ENCODE data around the gene PPP2R5C. TPM values are rescaled to one million over a fixed set of nuclear protein-coding genes. Genes with fewer than 3 reads are reported as not detected.

Gene PPP2R5C
- total and polyA plus RNA-seq, 2 of the 4 experiments (the other 2 are of a cell fraction): 65.9 to 78.7 TPM

- ATAC-seq (ENCODE audit: low read depth) (no peak), DNase-seq (no peak)
- H2AFZ ChIP-seq (replicated peaks; ENCODE audit: low read length, poor library complexity): no peak overlapping the region
- no peaks in the 10 kb centered on the region for H3K9me1 ChIP-seq (ENCODE audit: insufficient read depth, low read length)
- peaks cover 3% of the 10 kb centered on the region for H3K9me3 ChIP-seq (ENCODE audit: control insufficient read depth, insufficient read depth, low read length)
- no peak overlapping the region for H2BK120ac ChIP-seq (ENCODE audit: low read depth, low read length)
- H4K8ac ChIP-seq (ENCODE audit: low read depth in 2 of 2, low read length in 2 of 2): no peak overlapping the region
- BruUV-seq (replicated peaks): no TSS peak
- no peaks in the 10 kb centered on the region for H3K36me3 ChIP-seq (ENCODE audit: control insufficient read depth, insufficient read depth, low read length)
- no peak overlapping the region for H3K14ac ChIP-seq (replicated peaks; ENCODE audit: low read depth, low read length)
- H3K18ac ChIP-seq (ENCODE audit: low read depth, low read length): no peak overlapping the region
- intact Hi-C loops (cut with micrococcal nuclease) (no loop called here), dilution Hi-C loops (cut with HindIII; ENCODE audit: low sequenced_read_pairs, unreplicated experiment) (no loop called here), in situ Hi-C loops (cut with MboI; ENCODE audit: low sequenced_read_pairs) (no loop called here)
- WGBS, 2 experiments (ENCODE audit: extremely low coverage in 2 of 2, insufficient read length in 1 of 2): 90% methylated on average over 4 of the region's 5 CpGs; no CpG with 5 or more reads in 1 of the 2 experiments
- H3K27me3 ChIP-seq (ENCODE audit: control insufficient read depth, insufficient read depth, low read length): peaks cover 15% of the 10 kb centered on the region
- H3K56ac ChIP-seq (ENCODE audit: extremely low read depth, insufficient read depth, low read length): no peak overlapping the region
- H2BK5ac ChIP-seq (ENCODE audit: low read depth, low read length, poor library complexity, severe bottlenecking): no peak overlapping the region
- no peaks in the 10 kb centered on the region for H4K20me1 ChIP-seq (ENCODE audit: insufficient read depth, low read length)
- H3K4ac ChIP-seq (ENCODE audit: low read depth, low read length): no peak overlapping the region
- POLR2A ChIA-PET (ENCODE audit: unreplicated experiment): no interaction called here
- no peak overlapping the region for H2AK5ac ChIP-seq (ENCODE audit: low read depth, low read length)
- peaks cover 5% of the 10 kb centered on the region; the same call in 1 of the 2 replicates for H3K4me1 ChIP-seq (ENCODE audit: control insufficient read depth, insufficient read depth, low read length)
- no peak overlapping the region for H3K4me3 ChIP-seq (ENCODE audit: insufficient read depth, low read depth, low read length)
- no peak overlapping the region for H3K9ac ChIP-seq (ENCODE audit: low read depth, low read length)
- no peak overlapping the region for H2BK20ac ChIP-seq (ENCODE audit: low read depth, low read length)
- no peaks in the 10 kb centered on the region for H3K79me1 ChIP-seq (ENCODE audit: low read depth in 1 of 2, low read length in 2 of 2)
- no peak overlapping the region for H4K91ac ChIP-seq (ENCODE audit: insufficient read depth, low read depth, low read length)
- CTCF ChIA-PET: no interaction called here
- H3K4me2 ChIP-seq (ENCODE audit: low read depth, low read length): no peak overlapping the region
- no peak overlapping the region for H2AK9ac ChIP-seq (replicated peaks; ENCODE audit: low read depth, low read length, poor library complexity)
- TF ChIP-seq CEBPB (IDR thresholded peaks at IDR 0.05; ENCODE audit: low read depth, low read length) (no peak; the same call in 1 of the 2 replicates), RAD21 (IDR thresholded peaks at IDR 0.05; ENCODE audit: low read length) (no peak), MAFK (IDR thresholded peaks at IDR 0.05; ENCODE audit: low read depth, low read length) (no peak), POLR2A (IDR thresholded peaks at IDR 0.05; ENCODE audit: low read depth, low read length) (no peak), USF2 (IDR thresholded peaks at IDR 0.05; ENCODE audit: low read depth, low read length) (no peak), CTCF (conservative IDR thresholded peaks at IDR 0.05; ENCODE audit: low read depth, low read length) (no peak), MAZ (IDR thresholded peaks at IDR 0.05; ENCODE audit: borderline replicate concordance, low read depth, low read length) (no peak), ELK1 (IDR thresholded peaks at IDR 0.05; ENCODE audit: borderline replicate concordance, low read depth, low read length) (no peak), BHLHE40 (IDR thresholded peaks at IDR 0.05; ENCODE audit: low read depth, low read length) (no peak), RCOR1 (IDR thresholded peaks at IDR 0.05; ENCODE audit: insufficient replicate concordance, low read length) (no peak), CHD1 (IDR thresholded peaks at IDR 0.05; ENCODE audit: low read depth, low read length) (no peak), RFX5 (IDR thresholded peaks at IDR 0.05; ENCODE audit: low read depth, low read length) (no peak), NFE2L2 (IDR thresholded peaks at IDR 0.05; ENCODE audit: low read depth, low read length) (no peak), SMC3 (IDR thresholded peaks at IDR 0.05; ENCODE audit: low read depth, low read length) (no peak), MXI1 (IDR thresholded peaks at IDR 0.05; ENCODE audit: borderline replicate concordance, low read depth, low read length) (no peak), FOS (IDR thresholded peaks at IDR 0.05; ENCODE audit: low read depth, low read length) (no peak)
- H2BK15ac ChIP-seq (ENCODE audit: low read depth, low read length): no peak overlapping the region
- H4K5ac ChIP-seq (ENCODE audit: low read depth, low read length): no peak overlapping the region
- no peak overlapping the region for H3K23ac ChIP-seq (ENCODE audit: low read depth, low read length)
- no peak overlapping the region for H3K27ac ChIP-seq (ENCODE audit: insufficient read depth, low read length)
Measured at GRCh38 chr14:101732118-101732517, 29.4 kb upstream of the PPP2R5C start.
